Stimulated activated CD4-positive, alpha-beta T cell treated with anti-CD3 and anti-CD28 coated beads, Interleukin-4, amount 100 ng/mL, for 4 hours (primary cell): ENCODE data around the gene CAV2.
"Not testable (repeated sequence)": the region's sequence is repeated elsewhere in the genome, so short reads cannot be mapped to it uniquely, and the experiment has no call there.

Experiments used
- DNase-seq, 2 experiments: peaks; one replicate each; pipeline ENCODE4 v3.0.0-alpha.2; 2020

The CAV2 gene

GRCh38 chr7:116499168-116500077, at the start of gene CAV2:
CAV2 (plus strand) TSS chr7:116499738; CDS start chr7:116499782, 44 bp downstream.
- no peak for DNase-seq

GRCh38 chr7:116449950-116450349, 49.6 kb upstream of the CAV2 start:
- no peak for DNase-seq

- no peak for DNase-seq
Observed at GRCh38 chr7:116451957-116452729, 47.4 kb upstream of the CAV2 start.

- no peak for DNase-seq
Observed at GRCh38 chr7:116454377-116454776, 45.2 kb upstream of the CAV2 start.

- DNase-seq: no peak
Observed at GRCh38 chr7:116455009-116455408, 44.5 kb upstream of the CAV2 start.

- DNase-seq: no peak
Observed at GRCh38 chr7:116455499-116455898, 44.0 kb upstream of the CAV2 start.

- no peak for DNase-seq
Observed at GRCh38 chr7:116461500-116461899, 38.0 kb upstream of the CAV2 start.

- no peak for DNase-seq
Observed at GRCh38 chr7:116463956-116464355, 35.6 kb upstream of the CAV2 start.

- DNase-seq: no peak
Observed at GRCh38 chr7:116464375-116464774, 35.2 kb upstream of the CAV2 start.

GRCh38 chr7:116465125-116465524, 34.4 kb upstream of the CAV2 start:
- DNase-seq: no peak

- no peak for DNase-seq
Observed at GRCh38 chr7:116468534-116468933, 31.0 kb upstream of the CAV2 start.

GRCh38 chr7:116477625-116478024, 21.9 kb upstream of the CAV2 start:
- no peak for DNase-seq

GRCh38 chr7:116478834-116479233, 20.7 kb upstream of the CAV2 start:
- DNase-seq: no peak

GRCh38 chr7:116483271-116483942, 16.1 kb upstream of the CAV2 start:
- no peak for DNase-seq

- DNase-seq: not testable (repeated sequence)
Observed at GRCh38 chr7:116484389-116484788, 15.1 kb upstream of the CAV2 start.

- DNase-seq: no peak
Observed at GRCh38 chr7:116487907-116488521, 11.5 kb upstream of the CAV2 start.

GRCh38 chr7:116490351-116490750, 9.2 kb upstream of the CAV2 start:
- DNase-seq: no peak

- no peak for DNase-seq
Observed at GRCh38 chr7:116491887-116492653, 7.5 kb upstream of the CAV2 start.

- no peak for DNase-seq
Observed at GRCh38 chr7:116492654-116493109, 6.9 kb upstream of the CAV2 start.

- no peak for DNase-seq
Observed at GRCh38 chr7:116493449-116493848, 6.1 kb upstream of the CAV2 start.

GRCh38 chr7:116494472-116494871, 5.1 kb upstream of the CAV2 start:
- no peak for DNase-seq

GRCh38 chr7:116495736-116496135, 3.8 kb upstream of the CAV2 start:
- DNase-seq: no peak
